Measurements from ENCODE around the gene SRCAP.

Gene SRCAP

DNA sequence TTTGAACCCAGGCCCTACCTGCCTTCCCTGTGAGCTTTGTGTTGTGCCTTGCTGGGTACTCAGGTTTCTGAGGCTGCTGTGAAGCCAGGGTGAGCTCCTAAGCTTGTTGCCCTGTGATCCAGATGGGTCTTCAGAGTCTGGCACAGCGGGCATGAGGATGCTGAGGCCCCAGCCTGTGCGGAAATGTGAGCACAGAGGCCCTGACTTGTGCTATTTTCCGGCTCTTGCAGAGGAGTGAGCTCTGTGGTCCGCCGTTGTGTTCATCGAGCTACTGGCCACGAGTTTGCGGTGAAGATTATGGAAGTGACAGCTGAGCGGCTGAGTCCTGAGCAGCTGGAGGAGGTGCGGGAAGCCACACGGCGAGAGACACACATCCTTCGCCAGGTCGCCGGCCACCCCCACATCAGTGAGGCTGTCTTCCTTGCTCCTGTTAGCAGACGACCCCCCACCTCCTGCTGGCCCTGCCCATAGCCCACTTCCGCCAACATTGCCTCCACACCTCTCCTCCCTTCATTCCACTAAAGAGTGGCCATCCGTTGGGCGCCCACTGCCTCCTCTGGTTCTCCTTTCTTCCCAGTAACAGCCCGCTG lies 52.0 kb downstream of the SRCAP start:
- Histone ChIP-seq H3K36me3 (peaks cover 55% of the 10 kb centered on the region), H3K4me3 (ENCODE audit: low read depth in 1 of 2, low read length in 1 of 2) (no peak overlapping the region), H3K27me3 (no peaks in the 10 kb centered on the region), H3K4me1 (ENCODE audit: control insufficient read depth in 1 of 2, insufficient read depth in 1 of 2, low read depth in 1 of 2, low read length in 1 of 2) (peaks cover 18% of the 10 kb centered on the region in 2 experiments), H3K9me3 (no peaks in the 10 kb centered on the region), H3K27ac (no peak overlapping the region)
- TF ChIP-seq, protein P1, sequence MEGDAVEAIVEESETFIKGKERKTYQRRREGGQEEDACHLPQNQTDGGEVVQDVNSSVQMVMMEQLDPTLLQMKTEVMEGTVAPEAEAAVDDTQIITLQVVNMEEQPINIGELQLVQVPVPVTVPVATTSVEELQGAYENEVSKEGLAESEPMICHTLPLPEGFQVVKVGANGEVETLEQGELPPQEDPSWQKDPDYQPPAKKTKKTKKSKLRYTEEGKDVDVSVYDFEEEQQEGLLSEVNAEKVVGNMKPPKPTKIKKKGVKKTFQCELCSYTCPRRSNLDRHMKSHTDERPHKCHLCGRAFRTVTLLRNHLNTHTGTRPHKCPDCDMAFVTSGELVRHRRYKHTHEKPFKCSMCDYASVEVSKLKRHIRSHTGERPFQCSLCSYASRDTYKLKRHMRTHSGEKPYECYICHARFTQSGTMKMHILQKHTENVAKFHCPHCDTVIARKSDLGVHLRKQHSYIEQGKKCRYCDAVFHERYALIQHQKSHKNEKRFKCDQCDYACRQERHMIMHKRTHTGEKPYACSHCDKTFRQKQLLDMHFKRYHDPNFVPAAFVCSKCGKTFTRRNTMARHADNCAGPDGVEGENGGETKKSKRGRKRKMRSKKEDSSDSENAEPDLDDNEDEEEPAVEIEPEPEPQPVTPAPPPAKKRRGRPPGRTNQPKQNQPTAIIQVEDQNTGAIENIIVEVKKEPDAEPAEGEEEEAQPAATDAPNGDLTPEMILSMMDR (IDR thresholded peaks at IDR 0.05), result no peak

DNA sequence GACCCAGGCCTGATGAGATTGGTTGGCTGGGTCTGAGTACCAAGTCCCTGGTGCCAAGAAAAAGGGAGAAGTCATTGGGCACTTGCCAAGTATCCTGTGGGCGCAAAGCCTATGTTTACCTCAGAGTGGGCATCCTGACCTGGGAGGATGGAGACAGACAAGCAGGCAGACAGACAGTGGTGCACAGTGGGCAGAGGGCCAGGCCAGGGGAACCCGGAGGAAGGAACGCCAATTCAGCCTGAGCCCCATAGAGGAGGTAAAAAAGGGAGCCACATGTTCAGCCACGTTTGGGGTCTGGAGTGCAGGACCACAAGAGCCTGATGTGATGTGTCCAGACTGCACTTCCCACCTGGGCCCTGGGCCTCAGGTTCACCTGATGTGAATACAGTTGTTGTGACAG lies 54.6 kb downstream of the SRCAP start:
- Histone ChIP-seq H3K27me3 (no peaks in the 10 kb centered on the region), H3K9me3 (no peaks in the 10 kb centered on the region), H3K4me3 (ENCODE audit: low read depth in 1 of 2, low read length in 1 of 2) (no peak overlapping the region), H3K36me3 (peaks cover 71% of the 10 kb centered on the region), H3K27ac (no peak overlapping the region), H3K4me1 (ENCODE audit: control insufficient read depth in 1 of 2, insufficient read depth in 1 of 2, low read depth in 1 of 2, low read length in 1 of 2) (peaks cover 14 to 17% of the 10 kb centered on the region in 2 experiments)
- TF ChIP-seq, protein P1 (IDR thresholded peaks at IDR 0.05), result no peak

DNA sequence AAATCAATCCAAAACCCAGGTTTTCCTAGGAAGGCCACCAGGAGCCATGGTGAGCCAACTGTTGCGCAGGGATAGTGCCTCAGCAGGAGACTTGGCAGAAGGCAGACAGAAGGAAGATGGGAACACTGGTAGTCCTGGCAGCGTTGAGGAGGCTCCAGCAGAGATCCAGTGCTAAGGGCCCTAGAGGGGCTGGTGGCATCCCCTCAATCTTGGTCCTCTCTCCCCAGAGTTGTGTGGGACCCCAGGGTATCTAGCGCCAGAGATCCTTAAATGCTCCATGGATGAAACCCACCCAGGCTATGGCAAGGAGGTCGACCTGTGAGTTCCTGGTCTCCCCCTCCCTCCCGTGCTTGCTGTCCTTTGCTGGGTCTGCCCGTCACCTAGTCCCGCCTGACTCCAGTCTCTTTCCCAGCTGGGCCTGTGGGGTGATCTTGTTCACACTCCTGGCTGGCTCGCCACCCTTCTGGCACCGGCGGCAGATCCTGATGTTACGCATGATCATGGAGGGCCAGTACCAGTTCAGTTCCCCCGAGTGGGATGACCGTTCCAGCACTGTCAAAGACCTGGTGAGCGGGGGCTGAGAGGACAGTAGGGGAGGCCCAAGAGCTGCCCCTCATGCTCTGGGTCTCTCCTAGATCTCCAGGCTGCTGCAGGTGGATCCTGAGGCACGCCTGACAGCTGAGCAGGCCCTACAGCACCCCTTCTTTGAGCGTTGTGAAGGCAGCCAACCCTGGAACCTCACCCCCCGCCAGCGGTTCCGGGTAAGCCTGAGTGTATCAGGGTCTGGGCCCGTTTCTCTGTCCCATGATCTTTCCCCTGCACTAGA lies 57.2 kb downstream of the SRCAP start:
- Histone ChIP-seq H3K4me1 (ENCODE audit: control insufficient read depth in 1 of 2, insufficient read depth in 1 of 2, low read depth in 1 of 2, low read length in 1 of 2) (peaks cover 33 to 34% of the 10 kb centered on the region in 2 experiments), H3K9me3 (no peaks in the 10 kb centered on the region), H3K27ac (no peak overlapping the region), H3K27me3 (no peaks in the 10 kb centered on the region), H3K36me3 (peaks cover 64% of the 10 kb centered on the region), H3K4me3 (ENCODE audit: low read depth in 1 of 2, low read length in 1 of 2) (no peak overlapping the region)
- TF ChIP-seq, protein P1 (IDR thresholded peaks at IDR 0.05), result no peak

DNA sequence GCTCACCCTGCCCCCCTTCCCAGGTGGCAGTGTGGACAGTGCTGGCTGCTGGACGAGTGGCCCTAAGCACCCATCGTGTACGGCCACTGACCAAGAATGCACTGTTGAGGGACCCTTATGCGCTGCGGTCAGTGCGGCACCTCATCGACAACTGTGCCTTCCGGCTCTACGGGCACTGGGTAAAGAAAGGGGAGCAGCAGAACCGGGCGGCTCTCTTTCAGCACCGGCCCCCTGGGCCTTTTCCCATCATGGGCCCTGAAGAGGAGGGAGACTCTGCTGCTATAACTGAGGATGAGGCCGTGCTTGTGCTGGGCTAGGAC lies 57.8 kb downstream of the SRCAP start:
- H3K27me3 ChIP-seq, result no peaks in the 10 kb centered on the region
- no peak overlapping the region for H3K4me3 ChIP-seq (ENCODE audit: low read depth in 1 of 2, low read length in 1 of 2)
- H3K4me1 ChIP-seq (ENCODE audit: control insufficient read depth in 1 of 2, insufficient read depth in 1 of 2, low read depth in 1 of 2, low read length in 1 of 2), result peaks cover 38 to 40% of the 10 kb centered on the region in 2 experiments
- H3K9me3 ChIP-seq, result no peaks in the 10 kb centered on the region
- no peak overlapping the region for H3K27ac ChIP-seq
- TF ChIP-seq, protein P1 (IDR thresholded peaks at IDR 0.05), result no peak
- H3K36me3 ChIP-seq, result peaks cover 59% of the 10 kb centered on the region

DNA sequence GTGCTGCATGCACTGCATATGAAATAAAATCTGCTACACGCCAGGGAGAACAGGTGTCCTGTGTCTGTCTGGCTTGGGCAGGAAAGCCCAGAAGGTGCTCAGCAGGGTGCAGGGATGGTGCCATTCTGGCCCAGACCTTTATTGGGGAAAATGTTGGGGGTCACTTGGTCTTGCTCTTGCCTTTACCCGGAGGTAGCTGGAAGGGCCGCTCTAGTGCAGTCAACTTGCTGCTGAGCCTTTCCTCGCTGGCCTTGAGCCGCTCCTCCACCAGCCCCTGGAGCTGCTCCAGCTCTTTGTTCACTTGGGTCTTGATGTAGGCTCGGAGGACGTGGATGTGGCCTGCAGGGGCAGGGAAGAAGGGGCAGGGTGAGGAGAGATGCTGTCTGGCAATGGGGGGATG lies 58.3 kb downstream of the SRCAP start:
- TF ChIP-seq, protein P1 (IDR thresholded peaks at IDR 0.05), result no peak
- H3K36me3 ChIP-seq, result peaks cover 53% of the 10 kb centered on the region
- peaks cover 40 to 42% of the 10 kb centered on the region in 2 experiments for H3K4me1 ChIP-seq (ENCODE audit: control insufficient read depth in 1 of 2, insufficient read depth in 1 of 2, low read depth in 1 of 2, low read length in 1 of 2)
- H3K9me3 ChIP-seq, result no peaks in the 10 kb centered on the region
- no peak overlapping the region for H3K4me3 ChIP-seq (ENCODE audit: low read depth in 1 of 2, low read length in 1 of 2)
- H3K27ac ChIP-seq, result peak overlapping the region; percentile 99
- H3K27me3 ChIP-seq, result no peaks in the 10 kb centered on the region
